Mammary epithelial cell (primary cell): Measurements from ENCODE around the gene YOD1.

Experiments
- EZH2 ChIP-seq: IDR thresholded peaks from 2 replicates; pipeline ENCODE4 v1.6.1; 2012; ENCODE audit warnings: low read length, inconsistent platforms, borderline replicate concordance
- TF ChIP-seq, protein P1 (sequence below), 2 donors: IDR thresholded peaks in 1 of 2; conservative IDR thresholded peaks in 1 of 2; 2 replicates each; pipeline ENCODE4 v1.5.1; 2011 to 2012; ENCODE audit warnings: inconsistent platforms in 2 of 2, low read length in 2 of 2, mild to moderate bottlenecking in 2 of 2, control low read depth in 1 of 2, low read depth in 1 of 2; ENCODE audit not compliant: insufficient read depth in 1 of 2; ENCODE audit errors: extremely low read depth in 1 of 2

DNA sequence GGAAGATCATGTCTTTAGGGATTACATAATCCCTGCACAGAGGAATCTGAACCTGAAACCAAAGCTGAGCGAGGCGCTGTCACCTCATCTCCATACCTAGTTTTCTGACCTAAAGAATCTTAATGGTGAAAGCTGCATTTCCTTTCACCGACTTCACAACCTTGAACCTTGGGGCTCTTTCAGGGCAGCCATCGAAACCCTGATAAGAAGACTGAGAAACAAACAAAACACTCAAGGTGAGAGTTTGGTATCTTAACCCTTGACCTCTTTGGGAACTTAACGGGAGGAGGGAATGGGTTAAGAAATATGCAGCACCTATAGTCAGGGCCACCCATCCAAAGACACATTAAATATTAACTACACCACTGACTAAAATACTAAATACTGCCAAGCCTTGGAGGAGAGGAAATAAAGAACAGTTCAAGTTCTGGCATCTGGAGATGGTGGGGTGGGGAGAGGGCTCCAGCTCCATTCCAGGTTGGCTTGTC lies 20.4 kb downstream of the YOD1 start:
- TF ChIP-seq, protein P1, sequence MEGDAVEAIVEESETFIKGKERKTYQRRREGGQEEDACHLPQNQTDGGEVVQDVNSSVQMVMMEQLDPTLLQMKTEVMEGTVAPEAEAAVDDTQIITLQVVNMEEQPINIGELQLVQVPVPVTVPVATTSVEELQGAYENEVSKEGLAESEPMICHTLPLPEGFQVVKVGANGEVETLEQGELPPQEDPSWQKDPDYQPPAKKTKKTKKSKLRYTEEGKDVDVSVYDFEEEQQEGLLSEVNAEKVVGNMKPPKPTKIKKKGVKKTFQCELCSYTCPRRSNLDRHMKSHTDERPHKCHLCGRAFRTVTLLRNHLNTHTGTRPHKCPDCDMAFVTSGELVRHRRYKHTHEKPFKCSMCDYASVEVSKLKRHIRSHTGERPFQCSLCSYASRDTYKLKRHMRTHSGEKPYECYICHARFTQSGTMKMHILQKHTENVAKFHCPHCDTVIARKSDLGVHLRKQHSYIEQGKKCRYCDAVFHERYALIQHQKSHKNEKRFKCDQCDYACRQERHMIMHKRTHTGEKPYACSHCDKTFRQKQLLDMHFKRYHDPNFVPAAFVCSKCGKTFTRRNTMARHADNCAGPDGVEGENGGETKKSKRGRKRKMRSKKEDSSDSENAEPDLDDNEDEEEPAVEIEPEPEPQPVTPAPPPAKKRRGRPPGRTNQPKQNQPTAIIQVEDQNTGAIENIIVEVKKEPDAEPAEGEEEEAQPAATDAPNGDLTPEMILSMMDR (conservative IDR thresholded peaks at IDR 0.05 in 1 of 2, IDR thresholded peaks at IDR 0.05 in 1 of 2; ENCODE audit: extremely low read depth in 1 of 2, insufficient read depth in 1 of 2, low read depth in 1 of 2, low read length in 2 of 2) = no peak
- no peak for TF ChIP-seq EZH2
